DOHH2 (cell line): Measurements from ENCODE around the gene TENT4A.

Experiments used
- EZH2phosphoT487 ChIP-seq: fragments of 200-600 bp; sonication (generic); IDR thresholded peaks from 2 replicates; pipeline ENCODE4 v1.6.1; 2017; ENCODE audit warnings: borderline replicate concordance, mild to moderate bottlenecking, antibody characterized with exemption, low read length, moderate library complexity, mixed read lengths
- TF ChIP-seq, protein P1 (sequence below): fragments of 200-600 bp; sonication (generic); IDR thresholded peaks from one replicate; pipeline ENCODE4 v1.5.1; 2014; ENCODE audit warnings: antibody characterized with exemption, mild to moderate bottlenecking, low read depth, low read length; ENCODE audit not compliant: poor library complexity, severe bottlenecking

DNA sequence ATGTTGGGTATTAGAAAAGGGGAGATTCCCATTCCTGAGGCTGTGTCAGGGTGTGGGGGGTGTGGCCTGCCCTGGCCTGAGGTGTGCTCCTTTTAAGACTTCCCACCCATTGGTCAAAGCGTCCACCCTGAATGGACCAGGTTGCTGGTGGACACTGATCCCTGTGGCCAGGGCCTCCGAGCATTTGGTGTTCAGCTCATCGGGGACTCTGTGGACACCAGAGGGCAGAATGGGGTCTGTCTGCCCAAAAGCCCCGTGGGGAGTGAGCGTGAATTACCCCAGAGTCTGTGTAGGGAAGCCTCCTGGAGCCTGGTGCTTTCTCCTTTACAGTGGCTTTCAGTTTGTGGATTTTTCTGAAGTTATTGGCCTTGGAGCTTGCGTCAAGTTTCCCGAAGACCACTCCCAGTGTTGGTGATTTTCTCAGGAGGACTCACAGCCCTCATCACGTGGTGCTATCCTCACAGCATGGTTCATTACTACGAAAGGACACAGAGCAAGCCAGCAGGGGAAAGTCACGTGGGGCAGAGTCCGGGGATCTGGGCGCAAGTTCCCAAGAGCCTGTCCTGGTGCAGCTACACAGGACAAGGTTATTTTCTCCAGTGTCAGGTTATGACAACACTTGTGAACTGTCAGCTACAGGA lies 55.5 kb downstream of the TENT4A start:
- TF ChIP-seq, protein P1, sequence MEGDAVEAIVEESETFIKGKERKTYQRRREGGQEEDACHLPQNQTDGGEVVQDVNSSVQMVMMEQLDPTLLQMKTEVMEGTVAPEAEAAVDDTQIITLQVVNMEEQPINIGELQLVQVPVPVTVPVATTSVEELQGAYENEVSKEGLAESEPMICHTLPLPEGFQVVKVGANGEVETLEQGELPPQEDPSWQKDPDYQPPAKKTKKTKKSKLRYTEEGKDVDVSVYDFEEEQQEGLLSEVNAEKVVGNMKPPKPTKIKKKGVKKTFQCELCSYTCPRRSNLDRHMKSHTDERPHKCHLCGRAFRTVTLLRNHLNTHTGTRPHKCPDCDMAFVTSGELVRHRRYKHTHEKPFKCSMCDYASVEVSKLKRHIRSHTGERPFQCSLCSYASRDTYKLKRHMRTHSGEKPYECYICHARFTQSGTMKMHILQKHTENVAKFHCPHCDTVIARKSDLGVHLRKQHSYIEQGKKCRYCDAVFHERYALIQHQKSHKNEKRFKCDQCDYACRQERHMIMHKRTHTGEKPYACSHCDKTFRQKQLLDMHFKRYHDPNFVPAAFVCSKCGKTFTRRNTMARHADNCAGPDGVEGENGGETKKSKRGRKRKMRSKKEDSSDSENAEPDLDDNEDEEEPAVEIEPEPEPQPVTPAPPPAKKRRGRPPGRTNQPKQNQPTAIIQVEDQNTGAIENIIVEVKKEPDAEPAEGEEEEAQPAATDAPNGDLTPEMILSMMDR = no peak
- TF ChIP-seq EZH2phosphoT487 = no peak
